H1 (cell line): ENCODE measurements around the gene ZSCAN10. TPM values are rescaled to one million over a fixed set of nuclear protein-coding genes. Genes with fewer than 3 reads are reported as not detected.

Experiments used
- CTCF ChIA-PET: fragments of 300-600 bp; sonication (Branson Sonifier 250); formaldehyde crosslinking; loops from one replicate; lab custom pipeline; 2021; ENCODE audit not compliant: partially characterized antibody; lab: Charles Lee
- POLR2A ChIA-PET: fragments of 300-600 bp; sonication (Branson Sonifier 250); formaldehyde crosslinking; loops from one replicate; lab custom pipeline; 2021; ENCODE audit warnings: inconsistent platforms; ENCODE audit not compliant: partially characterized antibody; lab: Charles Lee
- DNase-seq, 2 experiments: peaks; one replicate each; pipeline versions ENCODE4 v3.0.0 to v3.0.0-alpha.2; 2010 to 2022; ENCODE audit warnings: low spot score in 2 of 2, low read depth in 1 of 2, mixed read lengths in 1 of 2
- FAIRE-seq: peaks from 2 replicates; lab custom pipeline; 2011; peaks lifted over from hg19 to GRCh38; lab: Jason Lieb, UNC
- H2AFZ ChIP-seq: 2 replicates; pipeline ENCODE4 v1.8.1; 2012; ENCODE audit warnings: low read length, inconsistent platforms
- H2AK5ac ChIP-seq: 2 replicates; pipeline ENCODE4 v1.6.1; 2013; ENCODE audit warnings: low read depth, low read length
- H2BK120ac ChIP-seq: replicated peaks from 2 replicates; pipeline ENCODE3; 2013; ENCODE audit warnings: low read depth, low read length, inconsistent platforms
- H2BK12ac ChIP-seq: 2 replicates; pipeline ENCODE4 v1.6.1; 2013; ENCODE audit warnings: low read depth, low read length
- H2BK15ac ChIP-seq: 2 replicates; pipeline ENCODE4 v1.6.1; 2013; ENCODE audit warnings: low read length
- H2BK20ac ChIP-seq: 2 replicates; pipeline ENCODE4 v1.6.1; 2013; ENCODE audit warnings: low read length
- H2BK5ac ChIP-seq: 2 replicates; pipeline ENCODE4 v1.6.1; 2013; ENCODE audit warnings: low read depth, low read length
- H3K14ac ChIP-seq: 2 replicates; pipeline ENCODE4 v1.6.1; 2013; ENCODE audit warnings: inconsistent platforms; ENCODE audit not compliant: insufficient read length
- H3K18ac ChIP-seq: 2 replicates; pipeline ENCODE4 v1.6.1; 2013; ENCODE audit warnings: low read length; ENCODE audit errors: extremely low read depth
- H3K23ac ChIP-seq: 2 replicates; pipeline ENCODE4 v1.6.1; 2013; ENCODE audit warnings: inconsistent platforms; ENCODE audit not compliant: insufficient read length
- H3K23me2 ChIP-seq: 2 replicates; pipeline ENCODE4 v1.6.1; 2013; ENCODE audit warnings: low read depth, low read length
- H3K27ac ChIP-seq: 2 replicates; pipeline ENCODE4 v1.6.1; 2011; ENCODE audit warnings: low read depth, low read length, inconsistent platforms
- H3K27me3 ChIP-seq, 4 experiments: replicated peaks in 1 of 4; 1 replicate in 1 of 4; 2 replicates in 3 of 4; pipeline versions ENCODE4 v1.6.1 to v1.8.1; 2011 to 2013; ENCODE audit warnings: low read length in 3 of 4, mild to moderate bottlenecking in 3 of 4, inconsistent platforms in 2 of 4, mixed read lengths in 2 of 4, moderate library complexity in 1 of 4; ENCODE audit not compliant: control insufficient read depth in 3 of 4, insufficient read depth in 3 of 4; ENCODE audit errors: extremely low read depth in 1 of 4
- H3K36me3 ChIP-seq, 4 experiments: 2 replicates each; pipeline versions ENCODE4 v1.6.1 to v1.8.1; 2011 to 2013; ENCODE audit warnings: mild to moderate bottlenecking in 4 of 4, low read length in 3 of 4, moderate library complexity in 2 of 4, control low read depth in 1 of 4, inconsistent platforms in 1 of 4; ENCODE audit not compliant: insufficient read depth in 4 of 4, control insufficient read depth in 2 of 4
- H3K4ac ChIP-seq: replicated peaks from 2 replicates; pipeline ENCODE3; 2013; ENCODE audit warnings: low read length, low read depth, mixed read lengths, inconsistent platforms; ENCODE audit not compliant: insufficient read length
- H3K4me1 ChIP-seq, 4 experiments: replicated peaks in 1 of 4; 1 replicate in 1 of 4; 2 replicates in 3 of 4; pipeline versions ENCODE4 v1.6.1 to v1.8.1; 2011 to 2013; ENCODE audit warnings: low read length in 3 of 4, inconsistent platforms in 2 of 4, mixed read lengths in 1 of 4; ENCODE audit not compliant: insufficient read depth in 4 of 4, control insufficient read depth in 3 of 4
- H3K4me2 ChIP-seq, 2 experiments: 2 replicates each; pipeline versions ENCODE4 v1.6.1 to v1.8.1; 2011 to 2013; ENCODE audit warnings: low read depth in 2 of 2, low read length in 2 of 2, control low read depth in 1 of 2, inconsistent platforms in 1 of 2, mild to moderate bottlenecking in 1 of 2; ENCODE audit not compliant: insufficient read depth in 1 of 2
- H3K4me3 ChIP-seq, 4 experiments: fragments of 200-600, 300-600 bp in 1 of 4; sonication (generic), shearing (Covaris generic), sonication (Bioruptor Twin) in 1 of 4; 2 replicates each; pipeline versions ENCODE4 v1.5.1 to v1.8.1; 2011 to 2016; ENCODE audit warnings: low read length in 4 of 4, low read depth in 3 of 4, control low read depth in 2 of 4, inconsistent platforms in 2 of 4, mild to moderate bottlenecking in 2 of 4, mixed read lengths in 1 of 4, moderate library complexity in 1 of 4; ENCODE audit not compliant: insufficient read depth in 2 of 4; ENCODE audit errors: extremely low read depth in 1 of 4
- H3K56ac ChIP-seq: replicated peaks from 2 replicates; pipeline ENCODE3; 2013; ENCODE audit warnings: low read depth, mild to moderate bottlenecking, mixed read lengths, low read length, inconsistent platforms; ENCODE audit not compliant: insufficient read length
- H3K79me1 ChIP-seq: 2 replicates; pipeline ENCODE4 v1.6.1; 2013; ENCODE audit warnings: low read depth, low read length, control low read depth
- H3K79me2 ChIP-seq, 2 experiments: 2 replicates each; pipeline versions ENCODE4 v1.6.1 to v1.8.1; 2012 to 2013; ENCODE audit warnings: low read length in 2 of 2, mild to moderate bottlenecking in 2 of 2, inconsistent platforms in 1 of 2; ENCODE audit not compliant: insufficient read depth in 2 of 2, control insufficient read depth in 1 of 2
- H3K9ac ChIP-seq, 4 experiments: replicated peaks in 1 of 4; 1 replicate in 1 of 4; 2 replicates in 3 of 4; pipeline versions ENCODE4 v1.6.1 to v1.8.1; 2011 to 2013; ENCODE audit warnings: low read depth in 3 of 4, low read length in 3 of 4, control low read depth in 2 of 4, mild to moderate bottlenecking in 2 of 4, moderate library complexity in 2 of 4, inconsistent platforms in 1 of 4; ENCODE audit errors: extremely low read depth in 1 of 4
- H3K9me3 ChIP-seq, 2 experiments: 2 replicates each; pipeline versions ENCODE4 v1.6.1 to v1.8.1; 2012 to 2013; ENCODE audit warnings: mild to moderate bottlenecking in 2 of 2, moderate library complexity in 2 of 2, control low read depth in 1 of 2, inconsistent platforms in 1 of 2, low read depth in 1 of 2, low read length in 1 of 2, mixed read lengths in 1 of 2; ENCODE audit not compliant: insufficient read depth in 2 of 2
- H4K20me1 ChIP-seq, 2 experiments: replicated peaks in 1 of 2; 2 replicates each; pipeline versions ENCODE3 to v1.8.1; 2011 to 2013; ENCODE audit warnings: inconsistent platforms in 2 of 2, low read length in 2 of 2, mild to moderate bottlenecking in 1 of 2; ENCODE audit not compliant: insufficient read depth in 2 of 2, control insufficient read depth in 1 of 2
- H4K5ac ChIP-seq: 2 replicates; pipeline ENCODE4 v1.6.1; 2013; ENCODE audit warnings: low read length, low read depth, mixed read lengths, inconsistent platforms; ENCODE audit not compliant: insufficient read length
- H4K8ac ChIP-seq: 2 replicates; pipeline ENCODE4 v1.8.0; 2013; ENCODE audit warnings: mild to moderate bottlenecking, moderate library complexity, low read length, inconsistent platforms; ENCODE audit not compliant: insufficient read depth; ENCODE audit errors: extremely low read depth
- H4K91ac ChIP-seq: replicated peaks from 2 replicates; pipeline ENCODE3; 2013; ENCODE audit warnings: low read length, mixed read lengths, inconsistent platforms; ENCODE audit not compliant: insufficient read length
- BCL11A ChIP-seq, 2 experiments: IDR thresholded peaks; one replicate each; pipeline ENCODE4 v1.6.1; 2011; ENCODE audit warnings: low read depth in 2 of 2, low read length in 2 of 2, mild to moderate bottlenecking in 2 of 2
- BRCA1 ChIP-seq: IDR thresholded peaks from 2 replicates; pipeline ENCODE4 v1.6.1; 2012; ENCODE audit warnings: low read depth, low read length, improper control_type of control experiment
- GTF2F1 ChIP-seq: IDR thresholded peaks from 2 replicates; pipeline ENCODE4 v1.6.1; 2012; ENCODE audit warnings: low read depth, low read length, improper control_type of control experiment, borderline replicate concordance
- MAFK ChIP-seq: IDR thresholded peaks from 2 replicates; pipeline ENCODE4 v1.6.1; 2012; ENCODE audit warnings: low read depth, mild to moderate bottlenecking, improper control_type of control experiment, low read length
- POLR2AphosphoS5 ChIP-seq: IDR thresholded peaks from 2 replicates; pipeline ENCODE4 v1.6.1; 2011; ENCODE audit warnings: low read depth, low read length
- RBBP5 ChIP-seq: IDR thresholded peaks from 2 replicates; pipeline ENCODE4 v1.7.1; 2012; ENCODE audit warnings: low read depth, mild to moderate bottlenecking, inconsistent platforms, low read length, moderate library complexity, borderline replicate concordance
- WGBS, 2 experiments: shearing (Covaris generic) in 1 of 2; methylation state at CpG; one replicate each; pipeline versions ENCODE4 v1.1.6 to v1.1.7; 2013 to 2015; ENCODE audit warnings: low lambda C conversion rate in 2 of 2, mixed read lengths in 2 of 2, inconsistent platforms in 1 of 2, low coverage in 1 of 2, missing lambda C conversion rate in 1 of 2; ENCODE audit not compliant: insufficient replicate concordance in 2 of 2, insufficient coverage in 1 of 2, insufficient read length in 1 of 2; ENCODE audit errors: extremely low coverage in 1 of 2, missing lambda C conversion rate in 1 of 2; 5-methylcytosine and 5-hydroxymethylcytosine counted together
- polyA plus RNA-seq, 7 experiments: library from polyadenylated mRNA; depleted of rRNA in 3 of 7; stranded (reverse) in 5 of 7; unstranded in 2 of 7; fragments of >200 nt in 5 of 7; fragments of 200-250 nt in 2 of 7; gene quantifications; 1 replicate in 5 of 7; 2 replicates in 1 of 7; 4 replicates in 1 of 7; pipeline versions ENCODE4 v1.2.1 to v1.2.3, GENCODE V29; 2011 to 2013; ENCODE audit warnings: missing spikeins in 2 of 7, mixed read lengths in 2 of 7
- total RNA-seq: library from RNA; stranded (reverse); fragmentation: NEBNext Ultra II Directional; extraction: Animal tissue kit (Norgen Biotek cat#: 25700); gene quantifications from 2 replicates; pipeline ENCODE4 v1.2.1, GENCODE V29; 2021
- TF ChIP-seq, protein P1 (sequence below): IDR thresholded peaks from 2 replicates; pipeline ENCODE4 v1.6.1; 2011; ENCODE audit warnings: low read depth, mild to moderate bottlenecking, low read length; ENCODE audit not compliant: insufficient read depth

Gene ZSCAN10
- total and polyA plus RNA-seq, 2 of the 8 experiments (the other 6 are each of a cell fraction or from before 2014, with no cell fraction given): 209 to 314 TPM

DNA sequence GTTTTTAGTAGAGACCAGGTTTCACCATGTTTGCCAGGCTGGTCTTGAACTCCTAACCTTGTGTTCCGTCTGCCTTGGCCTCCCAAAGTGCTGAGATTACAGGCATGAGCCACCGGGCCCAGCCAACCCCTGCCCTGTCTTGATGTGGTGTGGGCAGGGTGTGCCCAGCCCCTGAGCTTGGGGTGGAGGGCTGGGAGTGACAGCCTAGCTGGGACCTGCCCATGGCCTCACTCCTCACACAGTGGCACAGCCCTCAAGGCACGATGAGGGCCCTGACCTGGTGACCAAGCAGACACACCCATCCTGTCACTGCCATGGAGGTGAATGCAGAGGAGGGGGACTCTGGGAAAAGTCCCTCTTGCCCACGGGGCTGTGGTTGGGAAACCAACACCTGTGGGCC lies 30.6 kb downstream of the ZSCAN10 start:
- ChIA-PET POLR2A (interaction anchor here (0.8 to 3.8 kb wide), 5 partner anchors 9 to 29 kb away, joined by 3 to 31 read pairs (median 5); partner anchors contain the start of gene ZSCAN10), CTCF (interaction anchor here (1.2 to 2.7 kb wide), 2 partner anchors 12 to 38 kb away, joined by 4 to 13 read pairs; no protein-coding TSS in a partner anchor)
- DNase-seq (no peak), FAIRE-seq (no peak)
- Histone ChIP-seq H3K9me3 (no peaks in the 10 kb centered on the region), H3K79me2 (no peaks in the 10 kb centered on the region), H3K56ac (no peak overlapping the region), H3K18ac (no peak overlapping the region), H3K36me3 (no peaks in the 10 kb centered on the region), H2AK5ac (0 out of 2 replicates have a peak overlapping the region, but pooled peaks have one; percentile 39), H2BK120ac (no peak overlapping the region), H3K27ac (no peak overlapping the region), H2BK20ac (no peak overlapping the region), H3K4me3 (no peak overlapping the region), H3K14ac (no peak overlapping the region), H3K23ac (no peak overlapping the region), H2BK15ac (no peak overlapping the region), H4K5ac (no peak overlapping the region), H3K4ac (no peak overlapping the region), H2AFZ (no peak overlapping the region), H4K20me1 (peaks cover 0 to under 1% of the 10 kb centered on the region in 2 experiments), H3K27me3 (no peaks in the 10 kb centered on the region; a peak in 1 of 7 replicates), H2BK5ac (no peak overlapping the region), H2BK12ac (no peak overlapping the region), H3K4me2 (no peak overlapping the region), H3K79me1 (no peaks in the 10 kb centered on the region), H3K4me1 (peaks cover 0 to 4% (median 1%) of the 10 kb centered on the region in 4 experiments; a peak in 2 of 7 replicates), H3K9ac (no peak overlapping the region), H4K91ac (no peak overlapping the region), H3K23me2 (no peaks in the 10 kb centered on the region), H4K8ac (no peak overlapping the region)
- TF ChIP-seq MAFK (no peak), RBBP5 (no peak), BCL11A (IDR thresholded peaks at IDR 0.05; ENCODE audit: low read depth in 2 of 2, low read length in 2 of 2) (no peak), BRCA1 (no peak), POLR2AphosphoS5 (no peak), GTF2F1 (no peak)
- TF ChIP-seq, protein P1, sequence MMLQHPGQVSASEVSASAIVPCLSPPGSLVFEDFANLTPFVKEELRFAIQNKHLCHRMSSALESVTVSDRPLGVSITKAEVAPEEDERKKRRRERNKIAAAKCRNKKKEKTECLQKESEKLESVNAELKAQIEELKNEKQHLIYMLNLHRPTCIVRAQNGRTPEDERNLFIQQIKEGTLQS: no peak
- 81% methylated on average over 4 of the region's 4 CpGs; no CpG with 5 or more reads in 1 of the 2 experiments for WGBS, 2 experiments
